ENCODE data around the gene EPB42.
"Not testable (repeated sequence)": the region's sequence is repeated elsewhere in the genome, so short reads cannot be mapped to it uniquely, and the experiment has no call there.

Gene EPB42

GRCh38 chr15:43229977-43230376, 9.2 kb upstream of the EPB42 start:
- TF ChIP-seq CTCF (IDR thresholded peaks at IDR 0.05; ENCODE audit: low read depth, low read length) (no peak), POLR2A (IDR thresholded peaks at IDR 0.05; ENCODE audit: extremely low read depth, insufficient read length) (no peak), MYC (IDR thresholded peaks at IDR 0.05; ENCODE audit: low read depth, low read length) (no peak), MAX (IDR thresholded peaks at IDR 0.05; ENCODE audit: low read depth, low read length) (no peak)
- no peak overlapping the region for H3K4me3 ChIP-seq (ENCODE audit: low read depth, low read length)
- no peak for DNase-seq (ENCODE audit: low read depth)

GRCh38 chr15:43226436-43227305, 5.9 kb upstream of the EPB42 start:
- no peak for DNase-seq (ENCODE audit: low read depth)
- TF ChIP-seq CTCF (IDR thresholded peaks at IDR 0.05; ENCODE audit: low read depth, low read length): no peak
- no peak for TF ChIP-seq MYC (IDR thresholded peaks at IDR 0.05; ENCODE audit: low read depth, low read length)

GRCh38 chr15:43225950-43226255, 5.1 kb upstream of the EPB42 start:
- not testable (repeated sequence) for DNase-seq (ENCODE audit: low read depth); H3K4me3 ChIP-seq (ENCODE audit: low read depth, low read length)

More at GRCh38 chr15:43226436-43227305, 5.9 kb upstream of the EPB42 start:
- H3K4me3 ChIP-seq (ENCODE audit: low read depth, low read length): no peak overlapping the region

GRCh38 chr15:43225201-43225949, 4.6 kb upstream of the EPB42 start:
- peak; percentile 85 for DNase-seq (ENCODE audit: low read depth)
- no peak overlapping the region for H3K4me3 ChIP-seq (ENCODE audit: low read depth, low read length)
- TF ChIP-seq CTCF (IDR thresholded peaks at IDR 0.05; ENCODE audit: low read depth, low read length): peak; percentile 77
- TF ChIP-seq MYC (IDR thresholded peaks at IDR 0.05; ENCODE audit: low read depth, low read length): no peak

GRCh38 chr15:43221422-43221821, 604 bp upstream of the EPB42 start:
- H3K4me3 ChIP-seq (ENCODE audit: low read depth, low read length): no peak overlapping the region
- DNase-seq (ENCODE audit: low read depth): no peak
- no peak for TF ChIP-seq CTCF (IDR thresholded peaks at IDR 0.05; ENCODE audit: low read depth, low read length)
- no peak for TF ChIP-seq POLR2A (IDR thresholded peaks at IDR 0.05; ENCODE audit: extremely low read depth, insufficient read length)
- no peak for TF ChIP-seq MYC (IDR thresholded peaks at IDR 0.05; ENCODE audit: low read depth, low read length)
- TF ChIP-seq MAX (IDR thresholded peaks at IDR 0.05; ENCODE audit: low read depth, low read length): no peak

- H3K4me3 ChIP-seq (ENCODE audit: low read depth, low read length): no peak overlapping the region
- no peak for DNase-seq (ENCODE audit: low read depth)
- no peak for TF ChIP-seq CTCF (IDR thresholded peaks at IDR 0.05; ENCODE audit: low read depth, low read length)
- TF ChIP-seq MYC (IDR thresholded peaks at IDR 0.05; ENCODE audit: low read depth, low read length): no peak
- no peak for TF ChIP-seq POLR2A (IDR thresholded peaks at IDR 0.05; ENCODE audit: extremely low read depth, insufficient read length)
- no peak for TF ChIP-seq MAX (IDR thresholded peaks at IDR 0.05; ENCODE audit: low read depth, low read length)
Observed at GRCh38 chr15:43219929-43220928, 589 bp downstream of the EPB42 start.
